GM12878 (cell line): Measurements from ENCODE around the gene GALNT18. TPM values are rescaled to one million over a fixed set of nuclear protein-coding genes. Genes with fewer than 3 reads are reported as not detected.
A peak's percentile ranks its signal among the peaks of the same experiment; 100 is the strongest.

ENCODE experiments used
- ATAC-seq: fragments of 200-7000 bp; cut with Tn5 transposase; 3 replicates; pipeline ENCODE4 v1.9.1; 2020; ENCODE audit warnings: mild to moderate bottlenecking, moderate library complexity
- BruUV-seq: library from RNA; stranded (reverse); fragments of 400-500 nt; replicated peaks from 2 replicates; lab custom pipeline; 2021; lab: Mats Ljungman, UMichigan
- CTCF ChIA-PET: fragments of 300-600 bp; sonication (Branson Sonifier 250); formaldehyde crosslinking; extraction: SDS; loops from one replicate; lab custom pipeline; 2021; ENCODE audit warnings: inconsistent platforms; lab: Yijun Ruan, JAX
- POLR2A ChIA-PET: fragments of 350-600 bp; formaldehyde crosslinking; extraction: SDS; loops from one replicate; lab custom pipeline; 2021; ENCODE audit warnings: inconsistent platforms; lab: Charles Lee
- RAD21 ChIA-PET: fragments of 300-600 bp; sonication (Branson Sonifier 250); formaldehyde crosslinking; loops from one replicate; lab custom pipeline; 2023; ENCODE audit warnings: antibody characterized with exemption; ENCODE audit not compliant: unreplicated experiment; lab: Charles Lee
- SMC1A ChIA-PET: fragments of 300-600 bp; sonication (Branson Sonifier 250); formaldehyde crosslinking; loops from one replicate; lab custom pipeline; 2023; ENCODE audit not compliant: unreplicated experiment, uncharacterized antibody; lab: Charles Lee
- DNase-seq: peaks from one replicate; pipeline ENCODE4 v3.0.0-alpha.2; 2011; ENCODE audit warnings: low read depth, low spot score
- FAIRE-seq: peaks from 3 replicates; lab custom pipeline; 2011; peaks lifted over from hg19 to GRCh38; lab: Jason Lieb, UNC
- H2AFZ ChIP-seq: 2 replicates; pipeline ENCODE4 v1.6.0; 2011; ENCODE audit warnings: low read depth, low read length, control low read depth; ENCODE audit not compliant: control insufficient read depth
- H3K27ac ChIP-seq: 2 replicates; pipeline ENCODE4 v1.5.1; 2011; ENCODE audit warnings: control low read depth; ENCODE audit not compliant: control insufficient read depth, insufficient read depth
- H3K27me3 ChIP-seq, 2 experiments: replicated peaks in 1 of 2; 2 replicates each; pipeline versions ENCODE4 v1.6.0 to v1.6.1; 2011; ENCODE audit warnings: low read length in 1 of 2; ENCODE audit not compliant: control insufficient read depth in 2 of 2, insufficient read depth in 2 of 2
- H3K36me3 ChIP-seq, 2 experiments: 2 replicates each; pipeline ENCODE4 v1.5.1; 2011; ENCODE audit warnings: low read length in 1 of 2; ENCODE audit not compliant: control insufficient read depth in 2 of 2, insufficient read depth in 2 of 2
- H3K4me1 ChIP-seq: 2 replicates; pipeline ENCODE4 v1.6.1; 2011; ENCODE audit warnings: mild to moderate bottlenecking, low read length, moderate library complexity, mixed read lengths; ENCODE audit not compliant: control insufficient read depth, insufficient read depth
- H3K4me2 ChIP-seq: 2 replicates; pipeline ENCODE4 v1.6.0; 2011; ENCODE audit warnings: control low read depth; ENCODE audit not compliant: control insufficient read depth, insufficient read depth
- H3K4me3 ChIP-seq: fragments of 200-600 bp; sonication (generic); 2 replicates; pipeline ENCODE4 v1.5.1; 2016
- H3K79me2 ChIP-seq: 2 replicates; pipeline ENCODE4 v1.6.0; 2011; ENCODE audit warnings: low read length; ENCODE audit not compliant: control insufficient read depth, insufficient read depth
- H3K9ac ChIP-seq: 2 replicates; pipeline ENCODE4 v1.8.0; 2011; ENCODE audit warnings: low read length, control low read depth, mixed read lengths; ENCODE audit not compliant: control insufficient read depth, insufficient read depth
- H3K9me3 ChIP-seq: replicated peaks from 3 replicates; pipeline ENCODE4 v1.5.1; 2011; ENCODE audit warnings: mild to moderate bottlenecking, low read length; ENCODE audit not compliant: control insufficient read depth, insufficient read depth
- H4K20me1 ChIP-seq: 2 replicates; pipeline ENCODE4 v1.6.0; 2011; ENCODE audit not compliant: control insufficient read depth, insufficient read depth
- E2F8 ChIP-seq: fragments of 450-650 bp; IDR thresholded peaks from 2 replicates; pipeline ENCODE4 v1.6.1; 2018; ENCODE audit warnings: mild to moderate bottlenecking, low read depth, moderate library complexity; ENCODE audit not compliant: partially characterized antibody
- IKZF2 ChIP-seq, 2 experiments: fragments of 450-650 bp; IDR thresholded peaks; 2 replicates each; pipeline ENCODE4 v1.6.1; 2017; ENCODE audit warnings: mild to moderate bottlenecking in 2 of 2, moderate library complexity in 2 of 2
- IRF4 ChIP-seq: IDR thresholded peaks from 2 replicates; pipeline ENCODE4 v1.6.1; 2011; ENCODE audit warnings: low read depth, low read length
- JUNB ChIP-seq: IDR thresholded peaks from 2 replicates; pipeline ENCODE4 v1.6.1; 2016; ENCODE audit warnings: antibody characterized with exemption, mild to moderate bottlenecking
- KAT2A ChIP-seq: conservative IDR thresholded peaks from 2 replicates; pipeline ENCODE4 v1.6.1; 2011; ENCODE audit warnings: low read depth, low read length; ENCODE audit not compliant: control insufficient read depth
- MAX ChIP-seq: IDR thresholded peaks from 2 replicates; pipeline ENCODE4 v1.6.1; 2012; ENCODE audit warnings: low read depth, low read length, improper control_type of control experiment
- MEF2A ChIP-seq: IDR thresholded peaks from 2 replicates; pipeline ENCODE4 v1.6.1; 2011; ENCODE audit warnings: low read depth, mild to moderate bottlenecking, low read length, moderate library complexity; ENCODE audit not compliant: insufficient read depth
- MXI1 ChIP-seq: fragments of 150-350 bp; IDR thresholded peaks from 2 replicates; pipeline ENCODE4 v1.6.1; 2011; ENCODE audit warnings: low read depth, mild to moderate bottlenecking, inconsistent platforms, low read length, improper control_type of control experiment
- NR2C1 ChIP-seq: fragments of 450-650 bp; IDR thresholded peaks from 2 replicates; pipeline ENCODE4 v1.6.1; 2017; ENCODE audit warnings: antibody characterized with exemption, mild to moderate bottlenecking, moderate library complexity
- NR2F1 ChIP-seq: fragments of 450-650 bp; conservative IDR thresholded peaks from 2 replicates; pipeline ENCODE4 v1.6.1; 2017; ENCODE audit warnings: mild to moderate bottlenecking
- PML ChIP-seq: IDR thresholded peaks from 2 replicates; pipeline ENCODE4 v1.6.1; 2012; ENCODE audit warnings: low read length, inconsistent platforms
- RUNX3 ChIP-seq: IDR thresholded peaks from 2 replicates; pipeline ENCODE4 v1.6.1; 2012; ENCODE audit warnings: low read length, inconsistent platforms
- SP1 ChIP-seq: IDR thresholded peaks from one replicate; pipeline ENCODE4 v1.6.1; 2011; ENCODE audit warnings: low read depth, low read length
- TBL1XR1 ChIP-seq: IDR thresholded peaks from 2 replicates; pipeline ENCODE4 v1.6.1; 2012; ENCODE audit warnings: low read depth, low read length, improper control_type of control experiment
- TCF7 ChIP-seq: IDR thresholded peaks from 2 replicates; pipeline ENCODE4 v1.6.1; 2014; ENCODE audit warnings: antibody characterized with exemption, borderline replicate concordance
- WGBS: methylation state at CpG from one replicate; pipeline ENCODE4 v1.1.6; 2016; ENCODE audit warnings: low lambda C conversion rate; ENCODE audit not compliant: insufficient replicate concordance, insufficient coverage; ENCODE audit errors: missing lambda C conversion rate; 5-methylcytosine and 5-hydroxymethylcytosine counted together
- in situ Hi-C: fragments of 300-500 bp; cut with MboI; formaldehyde crosslinking; loops from 9 replicates; pipeline ENCODE4 v1.14.3; 2018; ENCODE audit warnings: mixed read lengths
- intact Hi-C: fragments of 100-400 bp; cut with micrococcal nuclease; formaldehyde crosslinking; loops from one replicate; pipeline ENCODE4 v1.14.2; 2022; ENCODE audit not compliant: unreplicated experiment
- polyA plus RNA-seq, 11 experiments: library from polyadenylated mRNA; depleted of rRNA in 4 of 11; unstranded in 6 of 11; stranded (reverse) in 5 of 11; fragments of >200 nt; fragmentation: Nextera tagmentation in 4 of 11; fragmentation: Illumina TruSeq in 1 of 11; extraction: Ambion mirVana in 4 of 11; extraction: Trizol in 1 of 11; gene quantifications; 1 replicate in 1 of 11; 2 replicates in 10 of 11; pipeline versions ENCODE4 v1.2.1 to v1.2.3, GENCODE V29; 2011 to 2016; ENCODE audit warnings: inconsistent platforms in 2 of 11, missing spikeins in 2 of 11, low read depth in 1 of 11
- total RNA-seq, 4 experiments: library from RNA; depleted of rRNA in 3 of 4; stranded (reverse); fragments of >200 nt in 3 of 4; fragmentation: Illumina TruSeq in 1 of 4; extraction: Trizol in 1 of 4; gene quantifications; 2 replicates each; pipeline versions ENCODE4 v1.2.1 to v1.2.3, GENCODE V29; 2013 to 2021

The GALNT18 gene
- total and polyA plus RNA-seq, 10 of the 15 experiments (the other 5 are each of a cell fraction or from before 2014, with no cell fraction given), result 1.2 to 14.2 (median 6.3) TPM

- BruUV-seq, result no TSS peak
- H3K4me2 ChIP-seq, result no peak overlapping the region; the same call in none of the 2 replicates
- POLR2A ChIA-PET, result no interaction called here
Observed at GRCh38 chr11:11416502-11416901, 205.3 kb downstream of the GALNT18 start.

GRCh38 chr11:11415901-11416300, 205.9 kb downstream of the GALNT18 start:
- CTCF ChIA-PET, result no interaction called here

More at GRCh38 chr11:11416502-11416901, 205.3 kb downstream of the GALNT18 start:
- WGBS, result 4% methylated on average over 5 of the region's 5 CpGs
- TF ChIP-seq IKZF2 (IDR thresholded peaks at IDR 0.05), result peak in 1 of 2 experiments; percentile 42; a peak in 1 of 4 replicates
- TF ChIP-seq RUNX3, result peak; percentile 48
- no peak for TF ChIP-seq IRF4
- H3K79me2 ChIP-seq, result no peaks in the 10 kb centered on the region
- ATAC-seq (peak; percentile 25; the same call in 2 of the 3 replicates), FAIRE-seq (no peak), DNase-seq (no peak)
- no peak overlapping the region for H3K4me3 ChIP-seq
- H4K20me1 ChIP-seq, result no peaks in the 10 kb centered on the region
- no peak overlapping the region for H3K27ac ChIP-seq
- no peak overlapping the region for H3K9ac ChIP-seq
- peaks cover 8% of the 10 kb centered on the region for H3K4me1 ChIP-seq
- intact Hi-C loops (no loop called here), in situ Hi-C loops (no loop called here)
- ChIA-PET SMC1A (no interaction called here), RAD21 (no interaction called here), CTCF (no interaction called here)
- H3K9me3 ChIP-seq, result no peaks in the 10 kb centered on the region
- H3K27me3 ChIP-seq, result no peaks in the 10 kb centered on the region
- H2AFZ ChIP-seq, result no peak overlapping the region
- H3K36me3 ChIP-seq, result no peaks in the 10 kb centered on the region; a peak in 2 of 4 replicates

More at GRCh38 chr11:11415901-11416300, 205.9 kb downstream of the GALNT18 start:
- H3K4me2 ChIP-seq, result no peak overlapping the region
- DNase-seq (no peak), ATAC-seq (no peak), FAIRE-seq (no peak)
- TF ChIP-seq MAX, result no peak
- TF ChIP-seq IKZF2 (IDR thresholded peaks at IDR 0.05), result no peak
- TF ChIP-seq KAT2A, result no peak
- no peak for TF ChIP-seq E2F8
- TF ChIP-seq NR2C1, result no peak
- TF ChIP-seq TBL1XR1, result no peak
- TF ChIP-seq NR2F1, result no peak
- no peak for TF ChIP-seq PML
- no peak for TF ChIP-seq MEF2A
- TF ChIP-seq TCF7, result no peak
- no peak for TF ChIP-seq SP1
- TF ChIP-seq MXI1, result no peak
- TF ChIP-seq JUNB, result no peak
- POLR2A ChIA-PET, result no interaction called here
- BruUV-seq, result no TSS peak
- RAD21 ChIA-PET, result no interaction called here
- H4K20me1 ChIP-seq, result no peaks in the 10 kb centered on the region
- H3K27ac ChIP-seq, result no peak overlapping the region
- H3K36me3 ChIP-seq, result no peaks in the 10 kb centered on the region; a peak in 2 of 4 replicates
- in situ Hi-C loops, result no loop called here
- H3K79me2 ChIP-seq, result no peaks in the 10 kb centered on the region
- SMC1A ChIA-PET, result no interaction called here
- H3K9me3 ChIP-seq, result no peaks in the 10 kb centered on the region
- H3K27me3 ChIP-seq, result no peaks in the 10 kb centered on the region
- H3K9ac ChIP-seq, result no peak overlapping the region
- WGBS, result 23% methylated on average over 4 of the region's 4 CpGs
- peaks cover 8% of the 10 kb centered on the region for H3K4me1 ChIP-seq
- intact Hi-C loops, result no loop called here
- H3K4me3 ChIP-seq, result no peak overlapping the region
- H2AFZ ChIP-seq, result no peak overlapping the region
